ENCODE data around the gene BBOF1.

DNA sequence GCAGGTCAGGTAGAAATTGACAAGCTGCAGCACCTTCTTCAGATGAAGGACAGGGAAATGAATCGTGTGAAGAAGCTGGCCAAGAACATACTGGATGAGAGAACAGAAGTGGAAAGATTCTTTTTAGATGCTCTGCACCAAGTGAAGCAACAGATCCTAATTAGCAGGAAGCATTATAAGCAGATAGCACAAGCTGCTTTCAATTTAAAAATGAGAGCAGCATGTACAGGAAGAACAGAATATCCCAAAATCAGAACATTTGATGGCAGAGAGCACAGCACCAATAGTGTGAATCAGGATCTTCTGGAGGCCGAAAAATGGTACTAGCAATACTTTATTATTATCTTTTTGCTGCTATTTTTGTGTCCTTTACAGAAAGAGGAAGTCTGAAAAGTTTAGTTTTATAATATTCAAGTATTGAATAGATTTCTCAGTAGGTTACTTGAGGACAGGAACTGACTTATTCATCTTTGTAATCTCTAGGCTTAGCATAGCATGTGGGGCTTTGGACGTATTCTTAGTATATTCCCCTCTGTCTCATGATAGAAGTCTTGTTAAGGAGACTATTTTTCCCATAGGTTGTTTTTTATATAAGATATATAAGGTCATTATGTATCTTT, 30.8 kb downstream of the BBOF1 start:
- TF ChIP-seq EZH2 (IDR thresholded peaks at IDR 0.05; ENCODE audit: insufficient read depth, poor library complexity, severe bottlenecking) (no peak), EZH2phosphoT487 (IDR thresholded peaks at IDR 0.05; ENCODE audit: insufficient read depth, low read depth) (no peak)
